AG10803 (cell line): ENCODE measurements around the gene BAG1.

Experiments
- DNase-seq: peaks from one replicate; pipeline ENCODE4 v3.0.0; 2010; ENCODE audit warnings: low read depth
- H3K4me3 ChIP-seq: 2 replicates; pipeline ENCODE4 v1.5.1; 2011; ENCODE audit warnings: mild to moderate bottlenecking, low read length, control low read depth
- CTCF ChIP-seq: conservative IDR thresholded peaks from 2 replicates; pipeline ENCODE4 v1.5.1; 2011; ENCODE audit warnings: mild to moderate bottlenecking, low read length, control low read depth, inconsistent platforms

Gene BAG1

GRCh38 chr9:33245341-33245740, 19.2 kb downstream of the BAG1 start:
- H3K4me3 ChIP-seq = no peak overlapping the region
- DNase-seq = no peak
- TF ChIP-seq CTCF = no peak

GRCh38 chr9:33244137-33244784, 20.2 kb downstream of the BAG1 start:
- no peak for TF ChIP-seq CTCF
- no peak for DNase-seq
- no peak overlapping the region for H3K4me3 ChIP-seq

GRCh38 chr9:33242609-33243134, 21.8 kb downstream of the BAG1 start:
- no peak for TF ChIP-seq CTCF
- no peak for DNase-seq

GRCh38 chr9:33241298-33241697, 23.2 kb downstream of the BAG1 start:
- no peak overlapping the region for H3K4me3 ChIP-seq
- DNase-seq = no peak
- TF ChIP-seq CTCF = no peak

More at GRCh38 chr9:33242609-33243134, 21.8 kb downstream of the BAG1 start:
- H3K4me3 ChIP-seq = no peak overlapping the region

GRCh38 chr9:33239921-33240320, 24.6 kb downstream of the BAG1 start, which contains the start of gene SPINK4:
Gene SPINK4, plus strand, starts transcription at chr9:33240167. Its CDS starts 42 bp downstream, at chr9:33240209.
- no peak for TF ChIP-seq CTCF
- DNase-seq = no peak
- no peak within 1 kb of the TSS for H3K4me3 ChIP-seq

GRCh38 chr9:33236571-33236970, 27.9 kb downstream of the BAG1 start:
- no peak for TF ChIP-seq CTCF
- H3K4me3 ChIP-seq = no peak overlapping the region
- DNase-seq = no peak
